HG02610 (cell line): ENCODE results near the gene FEN1.

Experiments
- ATAC-seq: cut with Tn5 transposase; IDR thresholded peaks from one replicate; pipeline ENCODE4 v1.9.1; 2021; ENCODE audit warnings: mild to moderate bottlenecking, moderate library complexity; ENCODE audit not compliant: unreplicated experiment

FEN1 gene

DNA sequence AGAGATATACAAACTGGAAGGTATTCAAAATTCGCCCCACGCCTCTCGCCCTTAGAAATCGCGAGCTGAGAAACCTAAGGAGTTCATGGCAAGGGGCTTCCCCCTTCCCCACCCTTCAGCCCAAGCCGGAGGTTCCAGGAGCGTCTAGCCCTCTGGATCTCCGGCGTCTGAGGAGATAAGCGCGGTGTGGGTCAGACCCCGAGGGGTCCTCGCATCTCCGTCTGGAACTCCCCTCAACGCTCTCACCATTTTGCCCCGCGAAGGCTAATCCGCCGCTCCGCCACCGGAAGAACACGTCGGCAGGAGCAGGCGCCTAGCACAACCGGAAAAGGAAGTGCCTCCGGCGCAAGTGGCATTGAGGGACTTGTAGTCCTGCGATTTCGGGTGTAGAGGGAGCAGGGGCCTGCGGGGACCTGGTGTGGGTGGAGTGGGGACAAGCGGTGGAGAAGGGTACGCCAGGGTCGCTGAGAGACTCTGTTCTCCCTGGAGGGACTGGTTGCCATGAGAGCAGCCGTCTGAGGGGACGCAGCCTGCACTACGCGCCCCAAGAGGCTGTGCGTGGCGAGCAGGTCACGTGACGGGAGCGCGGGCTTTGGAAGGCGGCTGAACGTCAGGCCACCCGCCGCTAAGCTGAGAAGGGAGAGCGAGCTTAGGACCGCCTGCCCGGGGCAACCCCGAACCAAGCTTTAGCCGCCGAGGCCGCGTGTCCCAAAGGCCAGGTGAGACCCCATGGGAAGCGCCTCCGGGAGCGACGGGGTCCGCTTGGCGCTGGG lies at the start of gene FEN1, which contains the start of gene TMEM258:
Gene FEN1 (plus strand): TSS at position 602 of the 773 bp plus-strand sequence. CDS start 2,451 bp downstream, outside the sequence.
Gene TMEM258 (minus strand): TSS at position 290 of the 773 bp plus-strand sequence. CDS start 41 bp downstream, at position 249.
- ATAC-seq: peak; percentile 78

DNA sequence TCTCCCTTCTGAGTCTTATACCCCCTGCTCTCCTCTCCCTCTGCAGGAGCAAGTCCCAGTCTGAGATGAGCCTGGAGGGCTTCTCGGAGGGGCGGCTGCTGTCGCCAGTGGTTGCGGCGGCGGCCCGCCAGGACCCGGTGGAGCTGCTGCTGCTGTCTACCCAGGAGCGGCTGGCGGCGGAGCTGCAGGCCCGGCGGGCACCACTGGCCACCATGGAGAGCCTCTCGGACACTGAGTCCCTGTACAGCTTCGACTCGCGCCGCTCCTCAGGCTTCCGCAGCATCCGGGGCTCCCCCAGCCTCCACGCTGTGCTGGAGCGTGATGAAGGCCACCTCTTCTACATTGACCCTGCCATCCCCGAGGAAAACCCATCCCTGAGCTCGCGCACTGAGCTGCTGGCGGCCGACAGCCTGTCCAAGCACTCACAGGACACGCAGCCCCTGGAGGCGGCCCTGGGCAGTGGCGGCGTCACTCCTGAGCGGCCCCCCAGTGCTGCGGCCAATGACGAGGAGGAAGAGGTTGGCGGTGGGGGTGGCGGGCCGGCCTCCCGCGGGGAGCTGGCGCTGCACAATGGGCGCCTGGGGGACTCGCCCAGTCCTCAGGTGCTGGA lies 49.1 kb upstream of the FEN1 start:
- no peak for ATAC-seq

DNA sequence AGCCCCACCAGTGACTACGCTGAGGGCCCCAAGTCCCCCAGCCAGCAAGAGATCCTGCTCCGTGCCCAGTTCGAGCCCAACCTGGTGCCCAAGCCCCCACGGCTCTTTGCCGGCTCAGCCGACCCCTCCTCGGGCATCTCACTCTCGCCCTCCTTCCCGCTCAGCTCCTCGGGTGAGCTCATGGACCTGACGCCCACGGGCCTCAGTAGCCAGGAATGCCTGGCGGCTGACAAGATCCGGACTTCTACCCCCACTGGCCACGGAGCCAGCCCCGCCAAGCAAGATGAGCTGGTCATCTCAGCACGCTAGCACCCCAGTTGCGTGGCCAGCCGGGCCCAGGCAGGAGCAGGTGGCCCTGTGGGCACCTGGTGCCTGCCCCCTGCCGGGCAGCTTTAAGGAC lies 48.5 kb upstream of the FEN1 start:
- no peak for ATAC-seq

DNA sequence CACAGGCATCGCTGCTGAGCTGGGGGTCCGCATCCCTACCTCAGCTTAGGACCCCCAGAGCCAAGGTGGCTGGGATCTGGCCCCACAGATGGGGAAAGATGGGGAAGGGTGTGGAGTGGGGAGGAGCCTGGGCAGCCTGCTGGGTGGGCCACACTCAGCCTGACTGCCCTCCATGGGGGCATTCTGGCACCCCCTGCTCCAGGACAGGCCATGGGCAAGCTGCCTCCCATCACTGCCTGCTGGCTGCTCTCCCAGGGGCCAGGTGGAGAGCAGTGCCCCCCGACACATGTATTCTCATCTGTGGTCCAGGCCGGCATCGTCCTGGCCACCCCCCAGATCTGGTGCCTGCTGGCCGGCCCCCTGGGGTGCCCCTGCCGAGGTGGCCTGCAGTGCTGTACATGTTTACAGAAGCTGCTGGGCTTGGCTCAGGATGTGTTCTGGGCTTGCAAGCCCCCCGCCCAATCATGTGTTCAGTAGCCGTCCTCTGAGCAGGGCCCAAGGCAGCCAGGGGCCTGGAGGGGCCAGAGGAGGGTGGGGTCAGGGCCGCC lies 48.0 kb upstream of the FEN1 start:
- no peak for ATAC-seq

DNA sequence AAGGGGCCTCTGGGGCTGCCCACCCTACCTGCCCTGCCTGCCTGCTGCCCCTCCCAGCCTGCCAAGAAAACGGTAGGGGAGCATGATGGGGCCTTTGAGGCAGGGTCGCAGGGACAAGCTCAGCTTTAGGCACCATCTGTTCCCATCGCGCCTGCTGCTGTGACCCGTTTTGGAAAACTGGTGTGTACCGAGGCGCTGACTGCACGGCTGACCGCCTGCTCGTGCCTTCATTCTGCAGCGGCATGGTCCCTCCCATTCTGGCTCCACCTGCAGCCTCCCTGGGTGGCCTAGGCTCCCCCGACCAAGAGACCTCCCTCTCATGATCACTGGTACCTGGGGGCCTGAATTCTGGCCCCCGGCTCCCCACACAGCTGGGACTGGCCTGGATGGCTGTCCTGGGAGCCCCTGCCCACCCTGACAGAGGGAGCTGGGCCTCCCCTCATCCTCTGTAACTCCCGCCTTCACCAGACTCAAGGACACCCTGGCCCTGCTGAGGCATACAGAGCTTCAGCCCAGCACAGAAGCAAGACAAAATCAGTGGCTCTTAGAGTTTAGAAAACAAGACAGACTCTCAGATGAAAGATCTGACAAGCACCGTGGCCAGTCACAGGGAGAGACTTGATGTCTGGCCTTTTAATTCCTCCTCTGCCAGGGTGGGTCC lies 46.8 kb upstream of the FEN1 start:
- no peak for ATAC-seq

- no peak for ATAC-seq
Observed at GRCh38 chr11:61746442-61747191, 46.1 kb upstream of the FEN1 start.

- ATAC-seq: no peak
Observed at GRCh38 chr11:61747192-61747966, 45.3 kb upstream of the FEN1 start.

- no peak for ATAC-seq
Observed at GRCh38 chr11:61747967-61748285, 44.8 kb upstream of the FEN1 start.

- no peak for ATAC-seq
Observed at GRCh38 chr11:61749591-61750217, 43.0 kb upstream of the FEN1 start.

DNA sequence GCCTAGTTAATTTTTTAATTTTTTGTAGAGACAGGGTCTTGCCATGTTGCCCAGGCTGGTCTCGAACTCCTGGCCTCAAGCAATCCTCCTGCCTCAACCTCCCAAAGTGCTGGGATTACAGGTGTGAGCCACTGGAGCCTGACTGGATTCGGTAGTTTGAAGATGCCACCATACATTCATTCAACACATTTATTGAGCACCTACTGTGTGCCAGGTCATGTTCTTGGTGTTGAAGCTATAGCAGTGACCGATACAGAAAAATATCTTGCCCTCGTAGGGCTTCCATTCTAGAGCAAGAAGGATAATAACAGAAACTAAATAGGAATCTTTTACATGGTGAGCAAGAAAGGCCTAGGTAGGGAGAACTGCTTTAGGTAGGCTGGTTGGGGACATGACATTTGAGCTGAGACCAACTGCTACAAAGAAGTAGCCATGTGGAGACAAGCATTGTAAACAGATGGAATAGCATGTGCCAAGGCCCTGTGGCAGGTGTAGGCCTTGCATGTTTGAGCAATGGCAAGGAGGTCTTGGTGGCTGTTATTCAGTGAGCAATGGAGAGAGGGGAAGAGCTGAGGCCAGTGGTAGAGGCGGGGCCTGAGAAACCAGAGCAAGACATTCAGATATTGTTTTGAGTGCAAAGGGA lies 42.0 kb upstream of the FEN1 start:
- no peak for ATAC-seq

DNA sequence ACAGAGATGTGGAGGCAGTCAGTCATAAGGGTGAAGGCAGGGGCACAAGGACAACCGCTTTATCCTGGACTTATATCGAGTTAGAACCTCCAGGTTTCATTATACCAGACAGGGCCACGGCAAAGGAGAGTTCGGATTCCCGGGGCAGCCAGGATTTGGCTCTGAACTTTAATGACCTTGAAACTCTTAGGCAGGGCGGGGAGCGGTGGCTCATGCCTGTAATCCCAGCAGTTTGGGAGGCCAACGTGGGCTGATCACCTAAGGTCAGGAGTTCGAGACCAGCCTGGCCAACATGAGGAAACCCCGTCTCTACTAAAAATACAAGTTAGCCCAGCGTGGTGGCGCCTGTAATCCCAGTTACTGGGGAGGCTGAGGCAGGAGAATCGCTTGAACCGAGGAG lies 41.3 kb upstream of the FEN1 start:
- no peak for ATAC-seq

DNA sequence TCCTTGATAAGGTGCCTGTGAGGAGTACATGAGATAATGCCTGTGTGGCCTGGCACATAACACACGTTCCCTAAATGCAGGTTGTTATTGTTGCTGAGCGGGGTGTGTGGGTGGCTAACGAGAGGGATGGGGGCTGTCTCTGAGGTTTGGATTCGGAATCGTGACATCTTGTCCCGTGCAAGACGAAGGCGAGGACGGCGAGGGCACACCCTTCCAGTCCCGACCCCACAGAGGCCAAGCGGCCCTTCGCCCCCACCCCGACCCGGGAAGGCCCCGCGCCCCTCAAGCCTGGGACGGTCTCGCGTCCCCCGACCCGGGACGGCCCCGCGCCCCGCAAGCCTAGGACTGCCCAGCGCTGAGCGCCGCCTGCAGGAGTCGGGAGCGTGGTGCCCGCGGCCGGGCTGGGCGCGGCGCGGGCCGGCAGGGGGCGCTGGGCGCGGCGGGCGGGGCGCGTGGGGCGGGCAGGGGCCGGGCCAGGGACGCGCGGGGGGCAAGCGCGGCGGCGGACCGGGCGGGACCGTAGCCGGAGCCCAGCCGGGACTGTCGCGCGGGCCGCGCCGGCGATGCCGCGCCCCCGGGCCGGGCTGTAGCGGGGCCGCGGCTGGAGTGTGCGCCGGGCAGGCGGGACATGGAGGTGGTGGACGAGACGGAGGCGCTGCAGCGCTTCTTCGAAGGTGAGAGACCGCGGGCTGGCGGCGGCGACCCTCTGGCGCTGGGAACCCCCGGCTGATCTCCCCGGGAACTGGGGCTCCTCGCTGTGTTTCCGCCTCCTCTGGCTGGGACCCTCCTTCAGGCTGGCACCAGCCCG lies 40.4 kb upstream of the FEN1 start, which contains the start of gene MYRF:
Gene MYRF (plus strand): TSS at position 520 of the 808 bp plus-strand sequence. CDS start 109 bp downstream, at position 629.
- ATAC-seq: no peak

GRCh38 chr11:61752925-61753521 lies 39.7 kb upstream of the FEN1 start:
- ATAC-seq: no peak

- no peak for ATAC-seq
Observed at GRCh38 chr11:61753672-61754071, 39.0 kb upstream of the FEN1 start.

DNA sequence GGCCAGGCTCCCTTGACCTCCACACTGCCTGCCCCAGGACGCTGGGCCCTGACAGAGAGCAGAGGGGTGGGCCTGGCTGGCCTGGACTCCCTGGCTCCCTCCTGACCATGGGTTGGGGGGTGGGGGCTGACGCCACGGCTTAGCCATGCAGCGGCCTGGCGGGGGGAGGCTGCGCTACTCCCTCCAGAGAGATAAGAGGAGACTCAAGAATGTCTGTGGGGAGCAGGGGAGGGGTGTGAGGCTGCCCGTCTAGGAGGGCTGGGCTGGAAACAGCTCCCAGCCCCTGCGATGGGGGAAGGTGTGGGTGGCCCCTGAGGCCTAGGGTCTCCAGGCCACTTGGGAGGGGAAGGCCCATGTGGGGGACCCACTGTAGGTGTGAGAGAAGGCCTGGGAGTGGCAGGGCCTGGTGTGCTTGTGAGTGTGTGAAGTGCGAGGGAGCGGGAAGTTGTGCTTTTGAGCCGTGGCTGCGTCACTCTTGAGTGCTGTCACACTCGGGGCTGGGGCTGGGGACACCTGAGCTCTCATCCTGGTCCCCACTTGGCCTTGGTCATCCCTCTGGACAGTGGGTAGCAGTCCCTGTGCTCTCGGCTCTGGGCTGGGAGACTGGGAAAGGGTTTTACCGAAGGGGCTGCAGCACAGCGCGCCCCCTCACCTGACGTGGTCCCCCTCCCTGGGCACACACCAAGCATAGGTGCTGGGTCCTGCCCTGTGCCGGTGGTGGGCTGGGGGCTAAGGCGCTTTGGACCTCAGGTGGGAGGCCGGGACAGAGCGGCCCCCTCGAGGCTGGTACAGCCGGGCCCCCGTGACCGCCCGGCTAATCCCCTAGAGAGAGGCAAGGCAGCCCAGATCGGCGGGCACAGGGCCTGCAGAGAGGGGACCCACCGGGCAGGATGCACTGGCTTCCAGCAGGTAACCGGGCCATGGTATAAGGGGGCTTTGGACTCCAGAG lies 37.9 kb upstream of the FEN1 start:
- ATAC-seq: no peak

- ATAC-seq: no peak
Observed at GRCh38 chr11:61756147-61756451, 36.6 kb upstream of the FEN1 start.
